LoVo (cell line): ENCODE results near the gene TUBA3E.
"Not testable (repeated sequence)": the region's sequence is repeated elsewhere in the genome, so short reads cannot be mapped to it uniquely, and the experiment has no call there.

ENCODE experiments used
- DNase-seq: peaks from one replicate; pipeline ENCODE4 v3.0.0-alpha.2; 2016; ENCODE audit warnings: low spot score

TUBA3E gene

GRCh38 chr2:130143266-130144039, 54.8 kb downstream of the TUBA3E start:
- not testable (repeated sequence) for DNase-seq

DNA sequence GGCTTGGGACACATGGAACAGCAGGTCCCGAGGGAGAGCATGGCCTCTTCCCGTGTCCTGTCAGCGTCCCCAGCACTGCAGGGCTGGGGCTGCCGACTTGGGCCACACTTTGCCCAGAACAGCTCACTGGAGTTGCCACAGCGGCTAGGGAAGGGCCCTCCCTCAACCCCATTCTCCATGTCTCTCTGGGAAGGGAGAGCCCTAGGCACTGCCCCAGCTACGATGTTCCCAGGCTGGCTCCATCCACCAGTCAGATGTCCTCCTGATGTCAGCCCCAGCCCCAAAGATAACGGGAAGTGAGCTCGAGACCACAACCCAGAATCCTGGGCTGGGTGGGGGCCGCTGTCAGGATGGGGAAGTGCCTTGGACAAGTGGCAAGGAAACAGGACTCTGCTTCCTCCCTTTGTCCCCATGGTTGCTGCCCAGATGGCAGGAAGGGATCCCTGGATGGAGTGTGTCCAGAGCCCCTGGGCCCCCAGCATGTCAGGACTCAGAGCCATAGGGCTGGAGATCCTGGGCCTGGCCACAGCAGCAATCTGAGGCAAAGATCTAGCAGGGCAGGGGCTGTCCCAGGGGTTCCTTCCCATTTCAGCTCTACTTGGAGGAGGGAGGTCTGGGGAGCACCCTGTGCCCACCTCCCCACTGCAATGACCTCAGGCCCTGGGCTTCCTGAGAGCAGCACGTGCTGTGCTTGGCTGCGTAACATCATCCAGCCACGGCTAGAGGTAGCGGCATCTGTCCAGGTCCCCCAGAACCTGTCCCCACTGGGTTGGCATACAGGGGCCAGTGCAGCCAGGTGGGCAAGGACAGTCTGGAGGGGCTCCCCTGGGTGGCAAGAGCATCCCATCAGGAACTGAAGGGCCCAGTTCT, 55.6 kb downstream of the TUBA3E start:
- DNase-seq = not testable (repeated sequence)
